HG03280 (cell line): ENCODE measurements around the gene TEX13A.
"Not testable (repeated sequence)": the region's sequence is repeated elsewhere in the genome, so short reads cannot be mapped to it uniquely, and the experiment has no call there.

ENCODE experiments used
- ATAC-seq: cut with Tn5 transposase; IDR thresholded peaks from one replicate; pipeline ENCODE4 v1.9.1; 2021; ENCODE audit warnings: mild to moderate bottlenecking, moderate library complexity; ENCODE audit not compliant: unreplicated experiment

The TEX13A gene, protein sequence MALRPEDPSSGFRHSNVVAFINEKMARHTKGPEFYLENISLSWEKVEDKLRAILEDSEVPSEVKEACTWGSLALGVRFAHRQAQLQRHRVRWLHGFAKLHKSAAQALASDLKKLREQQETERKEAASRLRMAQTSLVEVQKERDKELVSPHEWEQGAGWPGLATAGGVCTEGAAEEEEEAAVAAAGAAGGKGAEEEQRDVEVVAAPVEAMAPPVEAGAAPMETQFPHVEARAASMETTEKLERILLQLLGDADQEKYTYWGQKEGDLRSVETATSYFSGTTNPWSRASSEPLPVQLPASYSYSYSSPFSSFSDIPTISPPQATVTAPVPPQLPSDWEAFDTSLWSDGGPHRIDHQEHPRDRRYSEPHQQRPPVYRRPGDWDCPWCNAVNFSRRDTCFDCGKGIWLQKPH

DNA sequence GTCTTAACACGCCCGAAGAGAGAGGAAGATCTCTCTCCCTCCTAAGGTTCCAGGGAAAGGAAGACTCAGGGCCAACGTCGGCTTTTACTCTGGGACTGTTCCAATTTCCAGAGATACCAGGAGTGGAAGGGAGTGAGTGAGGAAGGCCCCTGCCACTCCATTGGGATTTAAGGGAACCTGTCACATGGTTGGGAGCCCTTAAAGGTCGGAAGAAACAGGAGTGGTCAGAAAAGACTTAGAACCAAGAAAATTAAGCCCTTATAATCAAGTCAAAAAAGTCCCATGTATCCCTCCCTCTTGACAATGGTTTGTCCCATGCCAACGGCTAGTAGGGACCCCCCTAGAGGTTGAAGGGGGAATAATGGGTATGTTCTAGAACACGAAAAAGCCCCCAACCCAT, at the start of gene TEX13A:
TSS of gene TEX13A (minus strand) at position 59 of the 400 bp plus-strand sequence. CDS start 297 bp downstream, outside the sequence.
- ATAC-seq, result no peak

DNA sequence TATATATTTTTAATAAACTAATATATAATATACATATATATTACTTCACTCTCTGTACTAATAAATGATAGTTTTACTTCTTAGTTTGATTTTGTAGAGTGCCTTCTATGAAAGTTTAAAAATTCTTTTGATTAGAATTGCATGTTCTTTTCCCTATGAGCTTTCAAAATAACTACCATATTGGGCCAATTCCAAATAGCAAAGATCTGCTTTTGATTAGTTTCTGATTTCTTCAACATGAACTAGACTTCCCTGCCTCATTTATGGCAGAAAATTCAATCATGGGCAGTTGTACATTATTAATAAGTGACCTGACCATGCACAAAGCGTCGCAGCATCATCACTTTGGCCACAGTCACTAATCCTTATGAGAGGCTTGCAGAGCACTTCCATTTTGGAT, 48.9 kb upstream of the TEX13A start:
- no peak for ATAC-seq

DNA sequence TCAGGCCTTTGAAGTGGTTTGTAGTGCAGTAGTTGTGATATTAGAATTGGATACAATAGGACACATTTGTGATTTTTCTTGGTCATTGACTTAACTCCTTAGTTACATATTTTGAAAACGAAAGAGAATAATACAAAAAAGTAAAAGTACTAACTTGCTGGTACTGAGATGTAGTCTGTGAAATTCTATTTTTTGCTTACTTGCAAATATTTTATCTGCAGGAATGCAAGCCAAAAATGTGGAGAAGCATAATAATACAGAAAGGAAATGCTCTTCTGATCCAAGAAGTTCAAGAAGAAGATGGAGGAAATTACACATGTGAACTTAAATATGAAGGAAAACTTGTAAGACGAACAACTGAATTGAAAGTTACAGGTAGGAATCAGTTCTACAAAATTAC, 46.7 kb upstream of the TEX13A start:
- ATAC-seq, result no peak

DNA sequence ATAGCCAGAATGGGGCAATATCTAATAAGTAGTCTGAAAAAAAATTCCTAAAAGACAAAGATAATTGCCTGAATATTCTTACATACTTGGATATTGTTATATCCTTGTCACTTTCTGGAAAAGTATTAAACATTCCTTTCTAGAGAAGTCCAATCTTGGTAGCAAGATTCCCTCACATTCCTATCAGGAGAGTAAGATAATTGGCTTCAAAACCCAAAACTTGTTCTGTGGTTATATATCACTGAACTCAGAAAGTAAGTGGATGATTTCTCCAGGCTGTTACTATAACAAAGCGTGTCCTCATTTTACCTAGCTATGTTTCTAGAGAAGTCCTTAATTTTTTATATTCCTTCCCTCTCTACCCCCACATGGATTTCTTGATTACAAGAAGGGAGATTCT, 46.0 kb upstream of the TEX13A start:
- ATAC-seq, result no peak

DNA sequence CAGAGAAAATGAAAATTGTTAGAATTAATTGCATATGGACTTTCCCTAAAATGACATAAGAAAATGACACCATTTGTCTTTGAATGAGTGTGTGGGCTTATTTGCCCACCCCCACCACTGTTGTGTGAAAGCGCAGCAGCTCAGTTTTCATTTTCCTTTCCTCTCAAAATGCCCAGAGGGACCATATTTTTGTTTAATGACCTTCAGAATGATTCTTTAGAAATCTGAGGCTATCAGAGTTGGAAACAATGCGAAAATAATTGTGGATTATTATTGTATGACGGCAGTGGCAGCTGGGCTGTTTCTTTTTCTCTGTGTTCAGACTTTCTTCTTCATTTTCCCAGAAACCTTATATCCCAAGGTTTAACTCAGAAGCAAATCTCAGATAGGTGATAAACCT, 44.6 kb upstream of the TEX13A start:
- ATAC-seq, result no peak

DNA sequence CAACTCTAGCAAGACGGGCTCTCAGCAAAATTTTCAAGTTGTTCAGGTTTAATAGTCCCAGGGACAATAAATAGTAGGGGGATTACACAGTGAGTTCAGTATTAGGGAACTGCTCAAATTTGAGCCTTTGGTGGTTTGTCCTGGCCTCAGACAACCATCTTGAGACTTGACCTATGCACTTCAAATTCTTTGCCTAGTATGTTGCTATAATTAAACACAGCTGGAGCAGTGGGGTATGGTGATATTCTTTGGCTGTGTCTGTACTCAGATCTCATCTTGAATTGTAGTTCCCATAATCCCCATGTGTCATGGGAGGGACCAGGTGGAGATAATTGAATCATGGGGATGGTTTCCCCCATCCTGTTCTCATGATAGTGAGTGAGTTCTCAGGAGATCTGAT, 43.3 kb upstream of the TEX13A start:
- no peak for ATAC-seq

DNA sequence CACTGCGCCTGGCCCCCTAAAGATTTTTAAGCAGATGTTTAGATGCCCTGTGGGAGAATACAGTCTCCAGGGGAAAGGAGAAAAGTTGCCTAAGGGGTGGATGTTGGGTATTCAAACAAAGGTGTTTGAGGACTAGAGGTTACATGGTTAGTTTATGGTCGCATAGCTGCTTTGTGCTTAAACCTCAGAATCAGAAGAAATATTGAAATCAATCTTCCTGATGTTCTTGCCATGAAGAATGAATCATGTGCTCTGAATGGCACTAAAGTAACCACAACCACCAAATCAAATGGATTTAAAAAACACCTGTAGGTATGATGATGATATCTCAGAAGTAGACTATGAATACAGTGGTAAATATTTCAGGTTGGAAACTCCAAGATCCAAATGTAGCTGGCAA, 42.7 kb upstream of the TEX13A start:
- no peak for ATAC-seq

DNA sequence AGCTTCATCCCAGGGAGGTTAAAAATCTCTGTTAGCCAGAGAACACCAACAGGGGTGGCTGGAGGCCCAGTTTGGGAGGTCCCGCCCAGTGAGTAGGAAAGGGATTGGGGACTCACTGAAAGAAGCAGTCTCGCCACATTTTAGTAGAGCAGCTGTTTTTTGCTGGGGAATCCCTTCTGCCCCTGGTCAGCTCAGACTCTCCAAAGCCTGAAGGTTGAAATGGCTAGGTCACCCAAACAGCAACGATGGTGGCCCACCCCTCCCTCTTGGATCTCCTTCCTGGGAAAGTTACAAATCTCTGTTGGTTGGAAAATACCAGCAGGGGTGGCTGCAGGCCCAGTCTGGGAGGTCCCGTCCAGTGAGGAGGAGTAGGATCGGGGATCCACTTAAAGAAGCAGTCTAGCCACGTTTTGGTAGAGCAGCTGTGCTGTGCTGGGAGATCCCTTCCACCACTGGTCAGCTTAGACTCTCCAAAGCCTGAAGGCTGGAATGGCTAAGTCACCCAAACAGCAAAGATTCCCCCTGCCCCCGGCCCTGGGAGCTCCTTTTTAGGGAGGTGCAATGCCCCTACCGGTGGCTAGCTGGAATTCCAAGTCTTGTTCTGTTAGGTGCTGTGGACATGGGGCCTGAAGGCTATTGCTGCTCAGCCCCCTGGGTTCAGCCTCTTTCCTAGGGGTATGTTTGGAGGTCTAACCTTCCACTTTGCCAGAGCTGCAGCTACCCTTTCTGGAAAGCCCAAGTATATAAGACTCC, 40.0 kb upstream of the TEX13A start:
- ATAC-seq, result no peak

DNA sequence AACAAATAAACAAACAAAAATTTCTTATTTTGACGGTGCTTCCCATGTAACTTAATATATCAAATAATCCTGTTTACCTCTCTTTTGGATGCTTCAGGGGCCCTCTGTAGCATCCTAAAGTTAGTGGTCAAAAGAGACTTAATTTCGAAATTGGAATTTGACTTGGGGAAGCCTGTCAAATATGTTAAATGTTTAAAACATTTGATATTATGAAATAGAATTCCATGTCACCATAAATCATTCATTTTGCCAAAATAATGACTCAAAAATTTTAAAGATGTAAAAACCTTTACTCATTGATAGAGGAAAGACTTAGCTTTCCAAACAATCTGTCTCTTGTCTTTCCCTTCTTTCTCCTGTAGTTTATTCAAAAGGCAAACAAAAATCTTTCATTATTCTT, 20.6 kb upstream of the TEX13A start:
- no peak for ATAC-seq

DNA sequence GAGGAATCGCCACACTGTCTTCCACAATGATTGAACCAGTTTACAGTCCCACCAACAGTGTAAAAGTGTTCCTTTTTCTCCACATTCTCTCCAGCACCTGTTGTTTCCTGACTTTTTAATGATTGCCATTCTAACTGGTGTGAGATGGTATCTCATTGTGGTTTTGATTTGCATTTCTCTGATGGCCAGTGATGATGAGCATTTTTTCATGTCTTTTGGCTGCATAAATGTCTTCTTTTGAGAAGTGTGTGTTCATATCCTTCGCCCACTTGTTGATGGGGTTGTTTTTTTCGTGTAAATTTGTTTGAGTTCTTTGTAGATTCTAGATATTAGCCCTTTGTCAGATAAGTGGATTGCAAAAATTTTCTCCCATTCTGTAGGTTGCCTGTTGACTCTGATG, 16.9 kb upstream of the TEX13A start:
- ATAC-seq, result not testable (repeated sequence)

DNA sequence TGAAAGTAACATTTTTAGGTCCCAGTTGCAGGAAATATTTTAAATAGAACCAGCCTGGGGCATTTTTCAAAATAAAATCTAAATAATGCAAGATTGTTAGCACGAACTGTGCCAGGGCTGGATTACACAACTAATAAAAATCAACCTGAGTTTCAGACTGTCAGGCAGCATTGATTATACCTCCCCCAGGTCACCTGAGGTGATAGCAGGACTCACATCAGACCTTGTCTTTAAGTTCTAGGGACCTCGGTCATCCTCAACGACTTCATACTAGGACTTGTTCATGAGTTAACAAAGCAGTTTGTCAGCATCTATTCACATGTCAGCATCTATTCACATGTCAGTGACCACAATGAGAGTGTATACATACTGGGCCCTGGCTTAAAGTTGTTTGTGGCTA, 8.7 kb upstream of the TEX13A start:
- no peak for ATAC-seq

DNA sequence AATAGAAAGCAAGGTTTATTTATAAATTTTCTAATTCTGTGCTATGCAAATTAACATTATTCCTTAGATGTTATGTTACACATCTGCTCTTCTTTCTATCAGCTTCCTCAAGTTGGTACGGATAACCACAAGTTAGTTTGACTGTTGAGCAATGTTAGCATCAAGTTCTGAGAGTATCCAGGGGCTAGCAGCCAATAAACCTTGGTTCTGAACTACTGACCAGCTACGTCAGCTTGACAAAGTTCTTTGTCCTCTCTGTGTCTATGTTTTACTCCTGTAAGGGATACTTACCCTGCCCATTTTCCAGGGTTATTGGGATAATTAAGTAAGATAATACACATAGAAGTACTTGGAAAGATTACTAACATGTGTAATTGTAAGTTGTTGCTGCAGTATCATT, 8.1 kb upstream of the TEX13A start:
- no peak for ATAC-seq

DNA sequence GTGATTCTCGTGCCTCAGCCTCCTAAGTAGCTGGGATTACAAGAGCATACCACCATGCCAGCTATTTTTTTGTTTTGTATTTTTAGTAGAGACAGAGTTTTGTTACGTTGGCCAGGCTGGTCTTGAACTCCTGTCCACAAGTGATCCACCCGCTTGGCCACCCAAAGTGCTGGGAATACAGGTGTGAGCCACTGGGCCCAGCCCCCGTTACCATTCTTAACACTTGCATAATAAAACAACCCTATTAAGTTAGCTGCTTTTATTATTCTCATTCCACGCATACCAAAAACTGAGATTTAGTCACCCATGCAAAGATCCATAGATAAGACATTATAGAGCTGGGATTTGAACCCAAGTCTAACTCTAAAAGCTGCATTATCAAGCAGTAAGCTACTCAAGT, 6.0 kb upstream of the TEX13A start:
- no peak for ATAC-seq

DNA sequence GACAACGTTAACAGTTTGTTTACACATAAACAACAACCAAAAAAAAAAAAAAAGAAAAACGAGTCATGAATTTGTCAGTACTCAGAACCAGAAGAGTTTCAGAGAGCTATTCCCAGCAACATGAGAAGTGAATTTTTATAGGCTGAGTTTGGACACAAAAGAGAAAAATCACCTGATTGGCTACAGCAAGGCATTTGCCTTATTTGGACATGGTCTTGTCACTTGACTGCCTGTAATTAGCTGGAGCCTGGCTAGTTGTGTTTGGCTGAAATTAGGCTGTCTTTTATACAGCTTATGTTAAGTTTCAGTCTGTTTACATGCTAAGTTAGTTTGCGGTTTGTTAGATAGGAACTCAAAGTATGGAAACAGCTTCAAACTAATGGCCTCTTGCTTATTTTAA, 880 bp upstream of the TEX13A start:
- ATAC-seq, result no peak

DNA sequence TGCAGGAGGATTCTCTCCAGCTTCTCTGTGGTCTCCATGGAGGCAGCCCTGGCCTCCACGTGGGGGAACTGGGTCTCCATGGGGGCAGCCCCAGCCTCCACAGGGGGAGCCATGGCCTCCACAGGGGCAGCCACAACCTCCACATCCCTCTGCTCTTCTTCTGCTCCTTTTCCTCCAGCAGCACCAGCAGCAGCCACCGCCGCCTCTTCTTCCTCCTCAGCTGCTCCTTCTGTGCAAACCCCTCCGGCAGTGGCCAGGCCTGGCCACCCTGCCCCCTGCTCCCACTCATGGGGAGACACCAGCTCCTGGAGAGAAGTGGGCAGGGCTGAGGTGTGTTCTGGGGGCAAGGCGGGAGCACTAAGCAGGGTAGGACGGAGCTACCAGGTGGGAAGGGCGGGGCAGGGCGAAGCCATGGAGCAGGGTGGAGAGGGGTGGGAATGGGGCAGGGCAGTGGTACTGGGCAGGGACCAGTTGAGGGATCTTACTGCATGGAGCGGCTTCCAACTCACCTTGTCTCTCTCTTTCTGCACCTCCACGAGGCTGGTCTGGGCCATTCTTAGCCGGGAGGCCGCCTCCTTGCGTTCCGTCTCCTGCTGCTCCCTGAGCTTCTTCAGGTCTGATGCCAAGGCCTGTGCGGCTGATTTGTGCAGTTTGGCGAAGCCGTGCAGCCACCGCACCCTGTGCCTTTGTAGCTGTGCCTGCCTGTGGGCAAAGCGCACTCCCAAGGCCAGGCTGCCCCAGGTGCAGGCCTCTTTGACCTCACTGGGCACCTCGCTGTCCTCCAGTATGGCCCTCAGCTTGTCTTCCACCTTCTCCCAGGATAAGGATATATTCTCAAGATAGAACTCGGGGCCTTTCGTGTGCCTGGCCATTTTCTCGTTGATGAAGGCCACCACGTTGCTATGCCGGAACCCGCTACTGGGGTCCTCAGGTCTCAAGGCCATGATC, 766 bp downstream of the TEX13A start:
- ATAC-seq, result no peak

DNA sequence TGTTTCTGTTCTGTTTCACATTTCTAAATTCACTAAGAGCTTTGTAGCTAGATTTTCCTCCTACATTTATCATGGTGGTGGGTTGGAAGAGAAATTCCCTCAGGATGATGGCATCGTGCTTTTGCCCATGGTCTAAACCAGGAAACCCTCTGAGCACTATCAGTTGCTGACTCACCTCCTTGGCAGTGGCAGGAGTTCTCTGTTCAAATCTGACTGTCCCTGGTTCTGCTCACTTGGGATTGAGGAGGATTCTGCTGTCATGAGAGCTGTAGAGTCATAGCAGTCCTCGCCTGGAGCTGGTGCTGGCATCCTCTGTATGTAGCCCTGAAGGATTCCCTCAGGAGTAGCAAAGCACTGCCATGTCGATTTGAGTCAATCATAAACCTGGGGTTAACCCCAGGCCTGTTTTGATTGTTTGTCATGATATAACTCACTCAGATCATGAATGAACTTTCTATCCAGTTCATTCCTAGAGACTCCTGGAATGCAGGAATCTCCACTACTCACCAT, 9.4 kb downstream of the TEX13A start:
- ATAC-seq, result no peak

DNA sequence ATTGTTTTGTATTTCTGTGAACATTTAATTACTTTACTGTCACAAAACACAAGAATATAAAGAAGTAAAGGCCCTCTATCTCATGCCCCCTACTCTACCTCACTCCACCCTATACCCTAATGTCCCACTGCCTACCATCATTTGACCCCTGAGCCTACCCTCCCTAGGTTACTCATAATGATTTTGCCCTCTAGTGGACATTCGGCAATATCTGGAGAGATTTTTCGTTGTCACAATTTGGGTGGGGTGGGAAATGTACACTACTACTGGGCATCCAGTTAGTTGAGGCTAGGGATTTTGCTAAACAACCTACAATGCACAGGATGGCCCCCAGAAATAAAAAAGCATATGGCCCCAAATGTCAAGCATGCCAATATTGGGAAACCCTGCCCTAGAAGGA, 10.2 kb downstream of the TEX13A start:
- ATAC-seq, result no peak

DNA sequence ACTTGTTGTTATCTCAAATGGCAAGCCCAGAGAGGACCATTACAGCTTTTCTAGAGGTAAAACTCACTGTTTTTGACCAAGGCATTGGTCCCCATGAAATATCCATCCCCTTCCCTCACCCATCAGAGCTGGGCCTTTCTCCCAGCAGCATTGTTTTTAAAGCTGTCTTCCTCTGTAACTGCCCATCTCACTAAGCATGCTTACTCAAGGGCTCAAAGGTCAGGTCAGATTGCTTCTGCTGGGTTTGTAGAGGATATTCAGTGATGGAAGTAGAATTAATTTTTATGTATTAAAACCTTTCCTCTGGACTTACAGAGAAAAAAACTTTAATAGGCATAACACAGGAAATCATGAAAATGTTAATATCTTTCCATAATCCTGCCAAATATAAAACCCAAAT, 11.1 kb downstream of the TEX13A start:
- no peak for ATAC-seq

DNA sequence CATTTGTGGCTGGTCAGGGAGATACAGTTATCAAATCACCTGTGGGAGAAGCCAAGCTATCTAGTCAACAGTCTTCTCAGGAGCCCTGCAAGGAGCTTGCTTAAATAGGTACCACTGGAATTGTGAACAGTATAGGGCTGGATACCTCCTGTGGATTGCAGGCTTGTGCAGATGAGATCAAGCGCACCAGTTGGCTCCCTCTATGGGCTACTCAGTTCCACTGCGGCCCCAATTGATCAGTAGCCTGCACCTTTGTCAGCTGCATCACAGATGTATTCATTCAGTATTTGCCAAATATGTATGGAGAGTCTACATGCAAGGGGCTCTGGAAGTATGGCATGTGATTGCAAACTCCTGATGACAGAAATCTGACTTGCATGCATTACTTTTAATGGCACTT, 28.6 kb downstream of the TEX13A start:
- no peak for ATAC-seq

DNA sequence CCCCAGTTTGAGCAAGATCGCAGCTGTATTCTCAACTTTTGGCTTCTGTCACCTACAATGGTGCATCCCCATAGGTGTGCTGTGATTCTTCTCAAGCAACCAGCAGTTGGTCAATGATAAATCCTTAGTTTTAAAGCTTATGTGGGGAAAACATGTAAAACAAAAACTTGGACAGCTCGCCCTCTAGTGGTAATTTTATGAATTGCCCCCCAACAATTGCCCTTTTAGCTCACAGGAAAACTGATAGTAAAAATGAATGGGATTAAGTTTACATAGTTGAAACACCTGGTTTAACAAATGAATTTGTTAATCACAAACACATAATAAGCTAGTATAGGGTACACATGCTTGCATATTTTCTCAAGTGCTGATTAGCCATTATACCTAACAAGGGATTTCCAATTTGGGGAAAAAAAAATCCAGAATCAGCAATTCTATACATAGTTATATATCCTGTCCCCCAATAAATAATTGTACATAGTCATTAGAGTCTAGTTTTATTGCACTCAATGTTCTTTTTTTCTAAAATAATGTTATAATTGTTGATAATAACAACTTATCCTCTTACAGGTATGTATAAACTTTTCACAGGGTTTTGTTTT, 30.1 kb downstream of the TEX13A start:
- no peak for ATAC-seq

DNA sequence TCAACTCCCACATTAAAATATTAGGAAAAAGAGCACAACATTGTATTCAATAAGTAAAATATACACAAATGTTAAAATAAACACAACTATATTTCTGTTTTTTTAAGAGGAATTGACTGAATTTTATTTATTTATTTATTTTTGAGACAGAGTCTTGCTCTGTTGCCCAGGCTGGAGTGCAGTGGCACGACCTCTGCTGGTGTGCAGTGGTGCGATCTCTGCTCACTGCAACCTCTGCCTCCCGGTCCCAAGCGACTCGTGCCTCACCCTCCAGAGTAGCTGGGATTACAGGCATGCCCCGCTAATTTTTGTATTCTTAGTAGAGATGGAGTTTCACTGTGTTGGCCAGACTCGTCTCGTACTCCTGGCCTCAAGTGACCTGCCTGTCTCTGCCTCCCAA, 31.4 kb downstream of the TEX13A start:
- no peak for ATAC-seq
